ENCODE measurements around the gene EXO5. TPM values are rescaled to one million over a fixed set of nuclear protein-coding genes. Genes with fewer than 3 reads are reported as not detected.
"Not testable (repeated sequence)": the region's sequence is repeated elsewhere in the genome, so short reads cannot be mapped to it uniquely, and the experiment has no call there.

Gene EXO5
- total and polyA plus RNA-seq, 12 donors = 2.3 to 5.3 (median 3.4) TPM

DNA sequence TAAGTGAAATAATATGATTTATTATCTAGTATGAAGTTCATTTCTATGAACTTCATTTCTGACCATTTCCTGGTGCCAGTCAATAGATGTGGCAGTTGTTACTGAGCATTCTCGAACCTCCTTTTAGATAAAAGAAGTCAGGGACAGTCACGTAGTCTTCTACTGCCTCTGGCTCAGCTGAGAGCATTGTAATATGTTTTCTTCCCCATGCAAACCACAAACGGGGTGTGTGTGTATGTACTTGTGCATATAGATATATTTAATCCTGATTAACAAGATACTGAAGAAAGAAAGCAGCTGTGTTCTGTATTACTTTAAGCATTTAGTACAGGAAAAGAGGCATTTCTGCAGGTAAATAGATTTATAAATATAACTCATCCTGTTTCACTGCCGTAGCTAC, 44.5 kb downstream of the EXO5 start:
- Histone ChIP-seq H3K27me3 (no peaks in the 10 kb centered on the region), H3K4me1 (no peaks in the 10 kb centered on the region), H3K9me3 (peaks cover 0 to 10% (median 0%) of the 10 kb centered on the region in 11 donors), H3K36me3 (peaks cover 0 to 8% (median 0%) of the 10 kb centered on the region in 9 donors), H3K4me3 (no peak overlapping the region), H3K27ac (no peak overlapping the region)
- ATAC-seq (no peak), DNase-seq (no peak)
- WGBS, 2 donors = 63 to 64% methylated on average over 4 of the region's 4 CpGs
- TF ChIP-seq, protein P1, sequence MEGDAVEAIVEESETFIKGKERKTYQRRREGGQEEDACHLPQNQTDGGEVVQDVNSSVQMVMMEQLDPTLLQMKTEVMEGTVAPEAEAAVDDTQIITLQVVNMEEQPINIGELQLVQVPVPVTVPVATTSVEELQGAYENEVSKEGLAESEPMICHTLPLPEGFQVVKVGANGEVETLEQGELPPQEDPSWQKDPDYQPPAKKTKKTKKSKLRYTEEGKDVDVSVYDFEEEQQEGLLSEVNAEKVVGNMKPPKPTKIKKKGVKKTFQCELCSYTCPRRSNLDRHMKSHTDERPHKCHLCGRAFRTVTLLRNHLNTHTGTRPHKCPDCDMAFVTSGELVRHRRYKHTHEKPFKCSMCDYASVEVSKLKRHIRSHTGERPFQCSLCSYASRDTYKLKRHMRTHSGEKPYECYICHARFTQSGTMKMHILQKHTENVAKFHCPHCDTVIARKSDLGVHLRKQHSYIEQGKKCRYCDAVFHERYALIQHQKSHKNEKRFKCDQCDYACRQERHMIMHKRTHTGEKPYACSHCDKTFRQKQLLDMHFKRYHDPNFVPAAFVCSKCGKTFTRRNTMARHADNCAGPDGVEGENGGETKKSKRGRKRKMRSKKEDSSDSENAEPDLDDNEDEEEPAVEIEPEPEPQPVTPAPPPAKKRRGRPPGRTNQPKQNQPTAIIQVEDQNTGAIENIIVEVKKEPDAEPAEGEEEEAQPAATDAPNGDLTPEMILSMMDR (IDR thresholded peaks at IDR 0.05) = no peak
- intact Hi-C loops (cut with DNase I) = no loop called here

DNA sequence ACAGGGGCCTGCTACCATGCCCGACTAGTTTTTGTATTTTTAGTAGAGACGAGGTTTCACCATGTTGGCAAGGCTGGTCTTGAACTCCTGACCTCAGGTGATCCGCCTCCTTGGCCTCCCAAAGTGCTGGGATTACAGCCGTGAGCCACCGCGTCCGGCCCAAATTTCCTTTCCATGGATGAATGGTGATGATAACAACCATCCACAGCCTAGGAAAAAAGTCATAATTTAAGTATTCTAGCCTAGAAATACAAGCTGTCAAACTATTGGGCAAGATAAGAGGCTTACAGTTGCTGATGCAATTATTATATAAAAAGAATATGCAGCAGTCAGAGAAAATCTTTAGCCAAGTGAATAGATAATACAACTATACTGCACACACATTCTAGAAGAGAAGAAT, 46.2 kb downstream of the EXO5 start:
- H3K36me3 ChIP-seq; ATAC-seq; H3K4me3 ChIP-seq; H3K4me1 ChIP-seq; H3K27ac ChIP-seq; H3K9me3 ChIP-seq; DNase-seq; intact Hi-C loops (cut with DNase I); H3K27me3 ChIP-seq: not testable (repeated sequence)
- WGBS, 2 donors = 88 to 90% methylated on average over 7 of the region's 7 CpGs

DNA sequence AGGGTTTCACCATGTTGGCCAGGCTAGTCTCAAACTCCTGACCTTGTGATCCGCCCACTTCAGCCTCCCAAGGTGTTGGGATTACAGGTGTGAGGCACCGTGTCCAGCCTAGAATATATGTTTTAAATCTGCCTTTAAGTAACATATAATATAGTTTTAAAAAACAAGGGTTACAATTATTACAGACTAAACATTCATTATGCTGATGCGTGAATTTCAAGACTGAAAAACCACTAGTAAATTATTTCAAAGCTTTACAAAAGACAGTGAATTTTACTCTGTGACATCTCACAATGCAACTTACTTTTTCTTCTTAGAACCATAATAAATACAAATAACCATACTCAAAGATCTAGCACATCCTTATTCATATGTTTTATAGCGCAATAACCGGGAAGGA, 47.6 kb downstream of the EXO5 start:
- no peaks in the 10 kb centered on the region for H3K36me3 ChIP-seq
- no peaks in the 10 kb centered on the region for H3K27me3 ChIP-seq
- ATAC-seq (no peak), DNase-seq (no peak)
- WGBS, 2 donors = 93 to 98% methylated on average over 5 of the region's 5 CpGs
- H3K27ac ChIP-seq = no peak overlapping the region
- TF ChIP-seq, protein P1 (IDR thresholded peaks at IDR 0.05) = no peak
- no peaks in the 10 kb centered on the region for H3K4me1 ChIP-seq
- no peak overlapping the region for H3K4me3 ChIP-seq
- no peaks in the 10 kb centered on the region for H3K9me3 ChIP-seq
- intact Hi-C loops (cut with DNase I) = no loop called here

DNA sequence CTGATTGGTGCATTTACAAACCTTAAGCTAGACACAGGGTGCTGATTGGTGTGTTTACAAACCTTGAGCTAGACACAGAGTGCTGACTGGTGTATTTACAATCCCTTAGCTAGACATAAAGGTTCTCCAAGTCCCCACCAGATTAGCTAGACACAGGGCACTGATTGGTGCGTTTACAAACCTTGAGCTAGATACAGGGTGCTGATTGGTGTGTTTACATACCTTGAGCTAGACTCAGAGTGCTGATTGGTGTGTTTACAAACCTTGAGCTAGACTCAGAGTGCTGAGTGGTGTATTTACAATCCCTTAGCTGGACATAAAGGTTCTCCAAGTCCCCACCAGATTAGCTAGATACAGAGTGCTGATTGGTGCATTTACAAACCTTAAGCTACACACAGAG, 49.7 kb downstream of the EXO5 start:
- intact Hi-C loops (cut with DNase I); H3K4me1 ChIP-seq; ATAC-seq; H3K27me3 ChIP-seq; DNase-seq; H3K36me3 ChIP-seq; H3K9me3 ChIP-seq; H3K4me3 ChIP-seq; H3K27ac ChIP-seq: not testable (repeated sequence)
- WGBS, 2 donors = 91% methylated on average over 1 of the region's 1 CpG

DNA sequence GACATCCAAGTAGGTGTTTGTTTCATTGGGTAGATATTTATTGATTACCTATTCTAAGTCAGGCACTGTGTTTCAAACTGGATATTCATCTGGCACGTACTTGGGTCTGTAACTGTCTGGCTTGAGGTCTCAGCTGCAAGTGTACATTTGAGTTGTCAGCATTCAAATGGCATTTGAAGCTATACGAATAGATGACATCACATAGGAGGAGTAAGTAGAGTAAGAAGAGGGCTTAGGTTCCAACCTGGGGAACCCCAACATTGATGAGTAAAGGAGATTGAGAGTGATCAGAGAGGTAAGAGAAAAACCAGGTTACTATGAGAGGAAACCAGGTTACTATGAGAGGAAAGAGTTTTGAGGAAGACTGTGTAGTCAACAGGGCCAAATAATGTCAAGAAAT, 53.6 kb downstream of the EXO5 start:
- H3K27me3 ChIP-seq = no peaks in the 10 kb centered on the region
- H3K9me3 ChIP-seq = no peaks in the 10 kb centered on the region
- H3K4me3 ChIP-seq = no peak overlapping the region
- intact Hi-C loops (cut with DNase I) = no loop called here
- WGBS, 2 donors = 86 to 87% methylated on average over 2 of the region's 2 CpGs
- ATAC-seq (no peak), DNase-seq (no peak)
- TF ChIP-seq, protein P1 (IDR thresholded peaks at IDR 0.05) = no peak
- H3K36me3 ChIP-seq = no peaks in the 10 kb centered on the region
- no peak overlapping the region for H3K27ac ChIP-seq
- no peaks in the 10 kb centered on the region for H3K4me1 ChIP-seq

DNA sequence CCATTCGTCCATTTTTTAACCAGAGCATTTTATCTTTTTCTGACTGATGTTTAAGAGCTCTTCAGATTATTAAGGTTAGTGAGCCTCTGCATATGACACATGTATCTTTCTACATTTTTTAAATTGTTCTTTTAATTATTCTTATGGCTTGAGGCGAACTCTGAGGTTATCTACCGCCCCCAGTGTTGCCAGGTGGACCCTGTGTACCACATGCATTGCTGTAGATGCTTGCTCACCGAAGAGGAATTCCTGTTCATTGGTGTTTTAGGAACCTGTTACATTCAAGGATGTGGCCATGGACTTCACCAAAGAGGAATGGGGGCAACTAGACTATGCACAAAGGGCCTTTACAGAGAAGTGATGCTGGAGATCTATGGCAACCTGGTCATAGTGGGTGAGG, 54.7 kb downstream of the EXO5 start:
- Histone ChIP-seq H3K27me3 (no peaks in the 10 kb centered on the region), H3K27ac (no peak overlapping the region), H3K4me3 (no peak overlapping the region), H3K9me3 (no peaks in the 10 kb centered on the region), H3K36me3 (no peaks in the 10 kb centered on the region), H3K4me1 (no peaks in the 10 kb centered on the region)
- ATAC-seq (no peak), DNase-seq (no peak)
- TF ChIP-seq, protein P1 (IDR thresholded peaks at IDR 0.05) = no peak
- WGBS, 2 donors = 83 to 84% methylated on average over 4 of the region's 4 CpGs
- intact Hi-C loops (cut with DNase I) = no loop called here

Data from heart right ventricle (tissue), 16 donors.